ENCODE results near the gene TOX2.
A peak's percentile ranks its signal among the peaks of the same experiment; 100 is the strongest.

TOX2 gene

GRCh38 chr20:43911066-43911465 is 3.6 kb upstream of the TOX2 start:
- Histone ChIP-seq H3K4me3 (ENCODE audit: low read depth, low read length) (no peak overlapping the region), H3K9me3 (no peaks in the 10 kb centered on the region), H3K27me3 (no peaks in the 10 kb centered on the region), H3K36me3 (no peaks in the 10 kb centered on the region), H3K4me1 (no peaks in the 10 kb centered on the region)
- TF ChIP-seq, protein P1, sequence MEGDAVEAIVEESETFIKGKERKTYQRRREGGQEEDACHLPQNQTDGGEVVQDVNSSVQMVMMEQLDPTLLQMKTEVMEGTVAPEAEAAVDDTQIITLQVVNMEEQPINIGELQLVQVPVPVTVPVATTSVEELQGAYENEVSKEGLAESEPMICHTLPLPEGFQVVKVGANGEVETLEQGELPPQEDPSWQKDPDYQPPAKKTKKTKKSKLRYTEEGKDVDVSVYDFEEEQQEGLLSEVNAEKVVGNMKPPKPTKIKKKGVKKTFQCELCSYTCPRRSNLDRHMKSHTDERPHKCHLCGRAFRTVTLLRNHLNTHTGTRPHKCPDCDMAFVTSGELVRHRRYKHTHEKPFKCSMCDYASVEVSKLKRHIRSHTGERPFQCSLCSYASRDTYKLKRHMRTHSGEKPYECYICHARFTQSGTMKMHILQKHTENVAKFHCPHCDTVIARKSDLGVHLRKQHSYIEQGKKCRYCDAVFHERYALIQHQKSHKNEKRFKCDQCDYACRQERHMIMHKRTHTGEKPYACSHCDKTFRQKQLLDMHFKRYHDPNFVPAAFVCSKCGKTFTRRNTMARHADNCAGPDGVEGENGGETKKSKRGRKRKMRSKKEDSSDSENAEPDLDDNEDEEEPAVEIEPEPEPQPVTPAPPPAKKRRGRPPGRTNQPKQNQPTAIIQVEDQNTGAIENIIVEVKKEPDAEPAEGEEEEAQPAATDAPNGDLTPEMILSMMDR (IDR thresholded peaks at IDR 0.05; ENCODE audit: low read depth, low read length): no peak
- no peak for DNase-seq

DNA sequence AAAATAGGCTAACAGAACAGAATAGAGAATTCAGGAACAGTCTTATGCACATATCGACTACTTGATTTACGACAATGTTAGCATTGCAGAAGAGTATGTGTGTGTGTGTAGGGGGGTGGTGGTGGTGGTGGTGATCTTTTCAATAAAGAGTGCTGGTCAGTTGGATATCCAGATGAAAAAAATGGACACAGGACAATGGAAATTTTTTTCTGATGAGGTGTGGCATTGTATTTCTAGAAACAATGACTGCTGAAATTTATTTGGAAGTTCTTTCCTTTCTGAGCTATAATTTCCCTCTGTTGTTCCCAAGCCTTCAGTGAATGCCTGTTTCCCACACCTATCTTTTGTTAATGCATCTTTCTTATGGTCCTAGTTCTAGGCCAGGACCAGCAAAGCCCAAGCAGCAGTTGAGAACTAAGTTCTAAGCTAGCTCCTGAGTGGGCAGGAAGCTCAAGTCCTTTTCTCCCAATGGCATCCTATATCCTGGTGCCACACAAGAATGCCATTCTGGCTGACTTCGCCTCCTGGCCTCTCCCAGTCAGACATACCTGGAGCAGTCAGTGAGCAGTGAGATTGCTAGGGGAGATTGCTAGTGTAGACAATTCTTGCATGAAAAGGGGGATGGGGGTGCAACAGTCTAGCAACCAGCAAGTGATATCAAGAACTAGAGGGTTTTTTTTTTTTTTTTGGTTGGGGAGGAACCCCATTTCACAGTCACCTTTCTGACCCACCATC is 1.2 kb upstream of the TOX2 start:
- TF ChIP-seq, protein P1 (IDR thresholded peaks at IDR 0.05; ENCODE audit: low read depth, low read length): no peak
- H3K27me3 ChIP-seq: no peaks in the 10 kb centered on the region
- H3K4me1 ChIP-seq: no peaks in the 10 kb centered on the region
- DNase-seq: no peak
- no peak overlapping the region; the same call in 1 of the 2 replicates for H3K4me3 ChIP-seq (ENCODE audit: low read depth, low read length)
- H3K9me3 ChIP-seq: no peaks in the 10 kb centered on the region
- no peaks in the 10 kb centered on the region for H3K36me3 ChIP-seq

DNA sequence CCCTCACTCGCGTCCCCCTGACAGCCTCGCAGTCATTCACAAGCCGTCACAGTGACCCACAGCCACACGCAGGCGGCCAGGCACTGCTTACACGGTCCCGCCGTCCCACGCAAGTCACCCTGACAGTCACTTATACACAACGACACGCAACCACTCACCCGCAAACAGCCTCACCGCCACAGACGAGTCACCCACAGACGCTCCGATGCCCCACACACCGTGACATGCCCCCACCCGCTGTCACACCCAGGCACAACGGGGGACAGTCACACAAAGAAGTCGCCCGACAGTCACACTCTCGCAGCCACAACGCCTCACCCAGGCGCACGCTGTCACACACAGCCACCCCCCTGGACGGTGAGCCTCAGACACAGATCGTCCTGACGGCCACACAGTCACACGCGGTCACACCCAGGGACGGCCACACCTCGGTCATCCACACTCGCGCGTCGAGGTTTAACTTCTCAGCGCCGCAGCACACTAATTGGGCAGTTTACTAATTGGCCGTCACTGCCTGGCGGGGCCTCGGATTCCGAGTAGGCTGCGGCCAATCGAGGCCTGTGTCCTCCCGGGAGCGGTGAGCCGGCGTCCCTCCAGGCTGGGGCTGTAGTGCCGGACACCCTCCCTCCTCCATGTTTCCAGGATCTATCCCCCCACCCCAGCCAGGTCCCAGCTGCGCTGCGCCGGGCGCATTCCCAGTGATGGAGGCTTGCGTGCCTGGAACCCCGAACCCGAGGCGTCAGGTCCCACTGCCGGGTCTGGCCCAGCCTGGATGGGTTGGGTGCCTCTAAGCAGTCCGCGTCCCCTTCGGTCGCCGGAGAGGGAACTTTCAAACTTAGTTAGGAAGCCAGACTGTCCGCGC is 790 bp downstream of the TOX2 start:
- H3K4me1 ChIP-seq: no peaks in the 10 kb centered on the region
- H3K4me3 ChIP-seq (ENCODE audit: low read depth, low read length): peak overlapping the region; percentile 54
- H3K9me3 ChIP-seq: no peaks in the 10 kb centered on the region
- TF ChIP-seq, protein P1 (IDR thresholded peaks at IDR 0.05; ENCODE audit: low read depth, low read length): no peak
- no peak for DNase-seq
- H3K27me3 ChIP-seq: no peaks in the 10 kb centered on the region
- no peaks in the 10 kb centered on the region for H3K36me3 ChIP-seq

DNA sequence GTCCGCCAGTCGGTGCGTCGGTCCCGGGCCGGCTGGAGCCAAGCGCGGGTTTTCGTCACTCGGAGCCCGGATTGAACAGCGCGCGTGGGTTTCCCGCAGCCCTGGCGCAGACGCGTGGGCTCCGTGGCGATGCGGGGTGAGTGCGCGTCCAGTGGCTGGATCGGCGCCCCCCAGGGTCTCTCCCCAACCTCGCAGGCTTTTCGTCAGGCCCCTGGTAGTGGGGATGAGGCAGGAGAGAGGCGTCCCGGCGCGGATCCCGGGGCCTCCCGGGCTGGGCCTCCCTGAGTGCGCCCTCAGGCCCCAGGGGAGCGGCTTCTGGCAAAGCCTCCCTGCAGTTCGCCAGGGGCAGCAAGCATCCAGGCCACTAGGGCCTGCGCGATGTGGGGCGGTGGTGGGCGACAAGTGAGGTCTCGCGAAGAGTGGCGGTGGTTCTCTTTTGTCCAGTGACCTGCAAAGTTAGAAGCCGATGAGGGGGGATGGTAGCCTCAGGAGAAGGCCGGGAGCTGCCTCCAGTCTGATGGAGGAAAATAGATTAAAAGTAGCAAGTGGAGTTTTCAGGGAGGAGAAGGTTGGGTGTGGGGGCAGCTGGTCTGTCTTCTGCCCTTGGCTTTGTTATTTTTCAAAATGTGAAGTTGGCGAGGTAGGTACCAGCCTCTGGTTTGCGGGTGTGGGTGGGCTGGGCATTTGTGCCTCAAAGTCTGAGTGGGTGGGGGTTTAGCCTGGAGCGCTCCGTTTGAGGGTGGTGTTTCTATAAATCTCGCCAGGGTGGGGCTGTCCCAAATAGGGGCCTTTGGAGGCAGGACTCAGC is 1.6 kb downstream of the TOX2 start:
- no peak overlapping the region for H3K4me3 ChIP-seq (ENCODE audit: low read depth, low read length)
- TF ChIP-seq, protein P1 (IDR thresholded peaks at IDR 0.05; ENCODE audit: low read depth, low read length): no peak
- no peaks in the 10 kb centered on the region for H3K36me3 ChIP-seq
- DNase-seq: peak; percentile 19
- no peaks in the 10 kb centered on the region for H3K27me3 ChIP-seq
- no peaks in the 10 kb centered on the region for H3K4me1 ChIP-seq
- no peaks in the 10 kb centered on the region for H3K9me3 ChIP-seq

DNA sequence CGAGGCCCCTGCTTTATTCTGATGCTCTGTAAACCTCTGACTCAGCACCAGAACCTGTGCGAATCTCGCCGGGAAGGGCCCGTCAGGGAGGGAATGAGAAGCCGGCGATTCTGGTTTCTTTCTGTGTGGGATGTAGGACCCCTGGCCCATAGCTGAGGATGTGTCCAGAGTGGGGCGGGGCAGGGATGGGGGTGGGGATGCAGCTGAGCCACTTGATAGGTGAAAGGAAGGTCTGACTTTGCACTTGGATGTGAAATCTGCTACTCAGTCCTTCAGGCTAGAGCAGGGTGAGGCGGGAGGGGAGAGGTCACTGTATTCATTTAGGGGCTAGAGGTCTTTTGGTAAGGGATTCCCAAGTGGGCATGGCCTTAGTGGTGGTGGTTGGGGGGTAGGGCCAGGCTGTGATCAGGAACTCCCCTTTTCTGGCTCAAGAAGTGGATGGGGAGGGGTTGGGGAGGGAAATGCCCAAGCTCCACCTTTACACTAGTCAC is 2.3 kb downstream of the TOX2 start:
- Histone ChIP-seq H3K4me1 (no peaks in the 10 kb centered on the region), H3K36me3 (no peaks in the 10 kb centered on the region), H3K4me3 (ENCODE audit: low read depth, low read length) (no peak overlapping the region), H3K9me3 (no peaks in the 10 kb centered on the region), H3K27me3 (no peaks in the 10 kb centered on the region)
- TF ChIP-seq, protein P1 (IDR thresholded peaks at IDR 0.05; ENCODE audit: low read depth, low read length): no peak
- DNase-seq: no peak

Data from BE2C (cell line).